A673 (cell line): ENCODE results near the gene SLC26A6.

ENCODE experiments used
- EZH2 ChIP-seq: fragments of 200-600 bp; sonication (generic); IDR thresholded peaks from 2 replicates; pipeline ENCODE4 v1.6.1; 2017; ENCODE audit warnings: borderline replicate concordance, low read depth, mild to moderate bottlenecking, mixed read lengths, antibody characterized with exemption, low read length; ENCODE audit not compliant: poor library complexity, severe bottlenecking
- TF ChIP-seq, protein P1 (sequence below): fragments of 300-800, 200-600 bp; sonication (generic); conservative IDR thresholded peaks from 2 replicates; pipeline ENCODE4 v1.5.1; 2017; ENCODE audit warnings: low read depth, mild to moderate bottlenecking, antibody characterized with exemption, low read length, moderate library complexity, mixed read lengths

- TF ChIP-seq, protein P1, sequence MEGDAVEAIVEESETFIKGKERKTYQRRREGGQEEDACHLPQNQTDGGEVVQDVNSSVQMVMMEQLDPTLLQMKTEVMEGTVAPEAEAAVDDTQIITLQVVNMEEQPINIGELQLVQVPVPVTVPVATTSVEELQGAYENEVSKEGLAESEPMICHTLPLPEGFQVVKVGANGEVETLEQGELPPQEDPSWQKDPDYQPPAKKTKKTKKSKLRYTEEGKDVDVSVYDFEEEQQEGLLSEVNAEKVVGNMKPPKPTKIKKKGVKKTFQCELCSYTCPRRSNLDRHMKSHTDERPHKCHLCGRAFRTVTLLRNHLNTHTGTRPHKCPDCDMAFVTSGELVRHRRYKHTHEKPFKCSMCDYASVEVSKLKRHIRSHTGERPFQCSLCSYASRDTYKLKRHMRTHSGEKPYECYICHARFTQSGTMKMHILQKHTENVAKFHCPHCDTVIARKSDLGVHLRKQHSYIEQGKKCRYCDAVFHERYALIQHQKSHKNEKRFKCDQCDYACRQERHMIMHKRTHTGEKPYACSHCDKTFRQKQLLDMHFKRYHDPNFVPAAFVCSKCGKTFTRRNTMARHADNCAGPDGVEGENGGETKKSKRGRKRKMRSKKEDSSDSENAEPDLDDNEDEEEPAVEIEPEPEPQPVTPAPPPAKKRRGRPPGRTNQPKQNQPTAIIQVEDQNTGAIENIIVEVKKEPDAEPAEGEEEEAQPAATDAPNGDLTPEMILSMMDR = no peak
- no peak for TF ChIP-seq EZH2
These were observed 1.5 kb downstream of the SLC26A6 start for GRCh38 chr3:48633743-48634142.
